GM21423 (cell line): ENCODE results near the gene CDK11A.
"Not testable (repeated sequence)": the region's sequence is repeated elsewhere in the genome, so short reads cannot be mapped to it uniquely, and the experiment has no call there.

Source experiments
- ATAC-seq: cut with Tn5 transposase; IDR thresholded peaks from one replicate; pipeline ENCODE4 v1.9.1; 2021; ENCODE audit warnings: mild to moderate bottlenecking, moderate library complexity; ENCODE audit not compliant: unreplicated experiment

The CDK11A gene

GRCh38 chr1:1684031-1684681 is 40.0 kb downstream of the CDK11A start:
- no peak for ATAC-seq

GRCh38 chr1:1683104-1683905 is 40.9 kb downstream of the CDK11A start:
- ATAC-seq, result no peak

- ATAC-seq, result no peak
These were observed 43.3 kb downstream of the CDK11A start for GRCh38 chr1:1680912-1681273.

- no peak for ATAC-seq
These were observed 43.9 kb downstream of the CDK11A start for GRCh38 chr1:1680031-1680911.

- ATAC-seq, result no peak
These were observed 45.4 kb downstream of the CDK11A start for GRCh38 chr1:1678581-1679380.

GRCh38 chr1:1677718-1678580 is 46.2 kb downstream of the CDK11A start:
- peak; percentile 68 for ATAC-seq

GRCh38 chr1:1676087-1676486 is 48.1 kb downstream of the CDK11A start:
- ATAC-seq, result not testable (repeated sequence)

- not testable (repeated sequence) for ATAC-seq
These were observed 48.9 kb downstream of the CDK11A start for GRCh38 chr1:1675218-1675617.

- ATAC-seq, result not testable (repeated sequence)
These were observed 49.4 kb downstream of the CDK11A start for GRCh38 chr1:1674806-1675205.

- ATAC-seq, result no peak
These were observed 51.8 kb downstream of the CDK11A start for GRCh38 chr1:1672181-1672965.

GRCh38 chr1:1671365-1672119 is 52.6 kb downstream of the CDK11A start:
- ATAC-seq, result no peak

- no peak for ATAC-seq
These were observed 53.3 kb downstream of the CDK11A start for GRCh38 chr1:1670866-1671265.

- no peak for ATAC-seq
These were observed 54.4 kb downstream of the CDK11A start for GRCh38 chr1:1669468-1670440.

GRCh38 chr1:1666526-1666925 is 57.6 kb downstream of the CDK11A start:
- no peak for ATAC-seq

- ATAC-seq, result no peak
These were observed 58.3 kb downstream of the CDK11A start for GRCh38 chr1:1665815-1666251.

- no peak for ATAC-seq
These were observed 59.0 kb downstream of the CDK11A start for GRCh38 chr1:1664941-1665814.
